H1 (cell line): ENCODE measurements around the gene SCAMP3. TPM values are rescaled to one million over a fixed set of nuclear protein-coding genes. Genes with fewer than 3 reads are reported as not detected.

ENCODE experiments used
- ATF2 ChIP-seq: IDR thresholded peaks from 2 replicates; pipeline ENCODE4 v1.6.1; 2012; ENCODE audit warnings: low read length, inconsistent platforms
- ATF3 ChIP-seq: IDR thresholded peaks from 2 replicates; pipeline ENCODE4 v1.6.1; 2011; ENCODE audit warnings: low read depth, mild to moderate bottlenecking, low read length; ENCODE audit not compliant: insufficient read depth
- CEBPB ChIP-seq: IDR thresholded peaks from 2 replicates; pipeline ENCODE4 v1.6.1; 2012; ENCODE audit warnings: low read depth, low read length
- EGR1 ChIP-seq: IDR thresholded peaks from 2 replicates; pipeline ENCODE4 v1.6.1; 2011; ENCODE audit warnings: low read depth, low read length, borderline replicate concordance
- EP300 ChIP-seq, 2 experiments: IDR thresholded peaks; 1 replicate in 1 of 2; 2 replicates in 1 of 2; pipeline ENCODE4 v1.6.1; 2011 to 2012; ENCODE audit warnings: low read depth in 2 of 2, low read length in 2 of 2, mild to moderate bottlenecking in 2 of 2, borderline replicate concordance in 1 of 2, inconsistent platforms in 1 of 2, moderate library complexity in 1 of 2
- HDAC2 ChIP-seq, 2 experiments: fragments of 300-600 bp in 1 of 2; sonication (generic) in 1 of 2; IDR thresholded peaks; 2 replicates each; pipeline ENCODE4 v1.6.1; 2011 to 2012; ENCODE audit warnings: low read depth in 2 of 2, low read length in 2 of 2, mild to moderate bottlenecking in 2 of 2, moderate library complexity in 2 of 2, borderline replicate concordance in 1 of 2, inconsistent platforms in 1 of 2
- MAX ChIP-seq: IDR thresholded peaks from 2 replicates; pipeline ENCODE4 v1.6.1; 2012; ENCODE audit warnings: inconsistent platforms
- PHF8 ChIP-seq: fragments of 200-600 bp; sonication (generic); conservative IDR thresholded peaks from 2 replicates; pipeline ENCODE4 v1.7.1; 2012; ENCODE audit warnings: low read depth, mild to moderate bottlenecking, inconsistent platforms, low read length, moderate library complexity
- POLR2AphosphoS5 ChIP-seq: IDR thresholded peaks from 2 replicates; pipeline ENCODE4 v1.6.1; 2011; ENCODE audit warnings: low read depth, low read length
- SP1 ChIP-seq: IDR thresholded peaks from 2 replicates; pipeline ENCODE4 v1.6.1; 2011; ENCODE audit warnings: low read depth, low read length
- TAF1 ChIP-seq: IDR thresholded peaks from 2 replicates; pipeline ENCODE4 v1.6.1; 2011; ENCODE audit warnings: mild to moderate bottlenecking, low read depth, low read length
- YY1 ChIP-seq: IDR thresholded peaks from 2 replicates; pipeline ENCODE4 v1.6.1; 2011; ENCODE audit warnings: low read depth, mild to moderate bottlenecking, low read length
- polyA plus RNA-seq, 7 experiments: library from polyadenylated mRNA; depleted of rRNA in 3 of 7; stranded (reverse) in 5 of 7; unstranded in 2 of 7; fragments of >200 nt in 5 of 7; fragments of 200-250 nt in 2 of 7; gene quantifications; 1 replicate in 5 of 7; 2 replicates in 1 of 7; 4 replicates in 1 of 7; pipeline versions ENCODE4 v1.2.1 to v1.2.3, GENCODE V29; 2011 to 2013; ENCODE audit warnings: missing spikeins in 2 of 7, mixed read lengths in 2 of 7
- total RNA-seq: library from RNA; stranded (reverse); fragmentation: NEBNext Ultra II Directional; extraction: Animal tissue kit (Norgen Biotek cat#: 25700); gene quantifications from 2 replicates; pipeline ENCODE4 v1.2.1, GENCODE V29; 2021

Gene SCAMP3
- total and polyA plus RNA-seq, 2 of the 8 experiments (the other 6 are each of a cell fraction or from before 2014, with no cell fraction given), result 48.9 to 143 TPM

GRCh38 chr1:155208541-155209311, 53.4 kb downstream of the SCAMP3 start, which contains the start of gene MTX1 (continued):
- peak; percentile 52; the same call in 1 of the 2 replicates for TF ChIP-seq PHF8
- TF ChIP-seq EGR1, result peak; percentile 19; the same call in 1 of the 2 replicates
- TF ChIP-seq SP1, result peak; percentile 65; the same call in 1 of the 2 replicates
- peak in 1 of 2 experiments; percentile 66; a peak in 1 of 4 replicates for TF ChIP-seq HDAC2 (IDR thresholded peaks at IDR 0.05; ENCODE audit: borderline replicate concordance in 1 of 2, low read depth in 2 of 2, low read length in 2 of 2)
- no peak for TF ChIP-seq ATF2
- TF ChIP-seq MAX, result peak; percentile 79
- peak; percentile 71 for TF ChIP-seq ATF3
- peak in 1 of 2 experiments; percentile 86; a peak in 1 of 3 replicates for TF ChIP-seq EP300 (IDR thresholded peaks at IDR 0.05; ENCODE audit: borderline replicate concordance in 1 of 2, low read depth in 2 of 2, low read length in 2 of 2)
- peak; percentile 82 for TF ChIP-seq POLR2AphosphoS5
- peak; percentile 80 for TF ChIP-seq TAF1
- peak; percentile 97 for TF ChIP-seq YY1
- TF ChIP-seq CEBPB, result no peak
